GM21390 (cell line): ENCODE measurements around the gene CTNNAL1.

ENCODE experiments used
- ATAC-seq: cut with Tn5 transposase; IDR thresholded peaks from one replicate; pipeline ENCODE4 v1.9.1; 2021; ENCODE audit not compliant: unreplicated experiment

The CTNNAL1 gene

GRCh38 chr9:109027176-109027575, 13.9 kb upstream of the CTNNAL1 start:
- ATAC-seq: no peak

- ATAC-seq: no peak
These were observed 13.0 kb upstream of the CTNNAL1 start for GRCh38 chr9:109026306-109026705.

- ATAC-seq: no peak
These were observed 9.6 kb upstream of the CTNNAL1 start for GRCh38 chr9:109022873-109023272.

GRCh38 chr9:109020581-109021511, 7.5 kb upstream of the CTNNAL1 start:
- no peak for ATAC-seq

- ATAC-seq: no peak
These were observed 6.8 kb upstream of the CTNNAL1 start for GRCh38 chr9:109020113-109020512.

GRCh38 chr9:109019420-109019819, 6.1 kb upstream of the CTNNAL1 start:
- no peak for ATAC-seq

- ATAC-seq: peak; percentile 34
These were observed 4.2 kb upstream of the CTNNAL1 start for GRCh38 chr9:109017493-109017892.

GRCh38 chr9:109017061-109017460, 3.8 kb upstream of the CTNNAL1 start:
- ATAC-seq: no peak

GRCh38 chr9:109016132-109016531, 2.8 kb upstream of the CTNNAL1 start:
- ATAC-seq: no peak

- ATAC-seq: no peak
These were observed 1.4 kb upstream of the CTNNAL1 start for GRCh38 chr9:109014608-109015280.

- ATAC-seq: no peak
These were observed 644 bp upstream of the CTNNAL1 start for GRCh38 chr9:109013679-109014607.

- ATAC-seq: peak; percentile 34
These were observed 1.1 kb downstream of the CTNNAL1 start for GRCh38 chr9:109012009-109012875.

- ATAC-seq: no peak
These were observed 2.0 kb downstream of the CTNNAL1 start for GRCh38 chr9:109011231-109011671.

GRCh38 chr9:109010746-109011145, 2.6 kb downstream of the CTNNAL1 start:
- ATAC-seq: peak; percentile 39

- no peak for ATAC-seq
These were observed 7.6 kb downstream of the CTNNAL1 start for GRCh38 chr9:109005678-109006077.

GRCh38 chr9:109003116-109003515, 10.2 kb downstream of the CTNNAL1 start:
- ATAC-seq: no peak

- ATAC-seq: no peak
These were observed 11.2 kb downstream of the CTNNAL1 start for GRCh38 chr9:109002141-109002540.

- no peak for ATAC-seq
These were observed 12.0 kb downstream of the CTNNAL1 start for GRCh38 chr9:109001275-109001676.

GRCh38 chr9:108997112-108997511, 16.2 kb downstream of the CTNNAL1 start:
- no peak for ATAC-seq

GRCh38 chr9:108996643-108997042, 16.7 kb downstream of the CTNNAL1 start:
- no peak for ATAC-seq
